GM23338 (cell line): Measurements from ENCODE around the gene SERINC5. TPM values are rescaled to one million over a fixed set of nuclear protein-coding genes. Genes with fewer than 3 reads are reported as not detected.

ENCODE experiments used
- ATAC-seq: fragments of 200-7000 bp; cut with Tn5 transposase; 3 replicates; pipeline ENCODE4 v1.9.1; 2020
- DNase-seq: peaks from one replicate; pipeline ENCODE4 v3.0.0-alpha.2; 2015; ENCODE audit warnings: low spot score
- H2AFZ ChIP-seq: fragments of 200-600 bp; sonication (generic); 2 replicates; pipeline ENCODE4 v1.8.0; 2016; ENCODE audit warnings: antibody characterized with exemption, mild to moderate bottlenecking, moderate library complexity
- H3F3A ChIP-seq: fragments of 200-600 bp; sonication (generic); replicated peaks from 2 replicates; pipeline ENCODE4 v1.8.0; 2017; ENCODE audit warnings: antibody characterized with exemption, mixed run types, low read depth
- H3K27ac ChIP-seq: fragments of 200-600 bp; sonication (generic); 2 replicates; pipeline ENCODE4 v1.6.1; 2016; ENCODE audit warnings: low read depth
- H3K27me3 ChIP-seq: fragments of 200-600 bp; sonication (generic); 2 replicates; pipeline ENCODE4 v1.8.0; 2016; ENCODE audit warnings: mild to moderate bottlenecking, mixed run types, moderate library complexity; ENCODE audit not compliant: insufficient read depth
- H3K36me3 ChIP-seq: fragments of 200-600 bp; sonication (generic); 2 replicates; pipeline ENCODE4 v1.8.0; 2016; ENCODE audit warnings: mild to moderate bottlenecking; ENCODE audit not compliant: insufficient read depth
- H3K4me1 ChIP-seq: fragments of 200-600 bp; sonication (generic); 2 replicates; pipeline ENCODE4 v1.8.0; 2016; ENCODE audit warnings: mild to moderate bottlenecking, moderate library complexity; ENCODE audit not compliant: insufficient read depth
- H3K4me2 ChIP-seq: fragments of 200-600 bp; sonication (generic); 2 replicates; pipeline ENCODE4 v1.7.1; 2017; ENCODE audit warnings: mixed run types
- H3K4me3 ChIP-seq: fragments of 200-600 bp; sonication (generic); 2 replicates; pipeline ENCODE4 v1.6.1; 2016; ENCODE audit warnings: mixed run types
- H3K79me2 ChIP-seq: fragments of 200-600 bp; sonication (generic); replicated peaks from 2 replicates; pipeline ENCODE4 v1.8.0; 2017; ENCODE audit warnings: mild to moderate bottlenecking; ENCODE audit not compliant: insufficient read depth
- H3K9me2 ChIP-seq: fragments of 200-600 bp; sonication (generic); 2 replicates; pipeline ENCODE4 v1.8.0; 2017; ENCODE audit not compliant: insufficient read depth
- H4K20me1 ChIP-seq: fragments of 200-600 bp; sonication (generic); replicated peaks from 2 replicates; pipeline ENCODE4 v1.8.0; 2017; ENCODE audit warnings: mild to moderate bottlenecking; ENCODE audit not compliant: insufficient read depth
- H3K27ac Mint-ChIP-seq: 2 replicates; pipeline ENCODE4 v1.8.0; 2020; ENCODE audit warnings: inconsistent platforms, mild to moderate bottlenecking, moderate library complexity, mixed read lengths
- H3K27me3 Mint-ChIP-seq: 3 replicates; pipeline ENCODE4 v1.8.0; 2022; ENCODE audit warnings: low read depth, mild to moderate bottlenecking, moderate library complexity, mixed read lengths, inconsistent platforms; ENCODE audit not compliant: insufficient read depth, poor library complexity
- H3K36me3 Mint-ChIP-seq: 3 replicates; pipeline ENCODE4 v1.8.0; 2021; ENCODE audit warnings: low read depth, mild to moderate bottlenecking, inconsistent platforms, moderate library complexity, mixed read lengths
- H3K4me1 Mint-ChIP-seq: 3 replicates; pipeline ENCODE4 v1.8.0; 2020; ENCODE audit warnings: mild to moderate bottlenecking, inconsistent platforms, mixed read lengths
- H3K4me3 Mint-ChIP-seq: 3 replicates; pipeline ENCODE4 v1.8.0; 2021; ENCODE audit warnings: moderate library complexity, mild to moderate bottlenecking, inconsistent platforms, mixed read lengths
- H3K9me3 Mint-ChIP-seq: 3 replicates; pipeline ENCODE4 v1.8.0; 2020; ENCODE audit warnings: moderate library complexity, mild to moderate bottlenecking, inconsistent platforms, mixed read lengths
- CREB1 ChIP-seq: fragments of 250-450 bp; sonication (Bioruptor Pico); IDR thresholded peaks from 2 replicates; pipeline ENCODE4 v1.5.0; 2020; ENCODE audit warnings: low read depth, mild to moderate bottlenecking, moderate library complexity
- EZH2 ChIP-seq: fragments of 200-600 bp; sonication (generic); IDR thresholded peaks from one replicate; pipeline ENCODE4 v1.8.0; 2017; ENCODE audit warnings: antibody characterized with exemption, mild to moderate bottlenecking, low read depth; ENCODE audit not compliant: unreplicated experiment
- EZH2phosphoT487 ChIP-seq: fragments of 200-600 bp; sonication (generic); IDR thresholded peaks from one replicate; pipeline ENCODE4 v1.8.1; 2018; ENCODE audit warnings: antibody characterized with exemption; ENCODE audit not compliant: unreplicated experiment
- JUNB ChIP-seq: IDR thresholded peaks from one replicate; pipeline ENCODE4 v1.6.1; 2016; ENCODE audit warnings: antibody characterized with exemption; ENCODE audit not compliant: unreplicated experiment
- NANOG ChIP-seq: IDR thresholded peaks from 2 replicates; pipeline ENCODE4 v1.6.1; 2016; ENCODE audit warnings: antibody characterized with exemption, borderline replicate concordance
- POLR2AphosphoS5 ChIP-seq: IDR thresholded peaks from 2 replicates; pipeline ENCODE4 v1.6.1; 2016; ENCODE audit warnings: antibody characterized with exemption, low read depth
- STAT1 ChIP-seq: IDR thresholded peaks from one replicate; pipeline ENCODE4 v1.6.1; 2016; ENCODE audit warnings: antibody characterized with exemption; ENCODE audit not compliant: unreplicated experiment
- ZNF114 ChIP-seq: fragments of 250-450 bp; sonication (Bioruptor Pico); IDR thresholded peaks from 2 replicates; pipeline ENCODE4 v1.5.0; 2020; ENCODE audit warnings: mild to moderate bottlenecking, moderate library complexity
- ZNF331 ChIP-seq: fragments of 250-450 bp; sonication (Bioruptor Pico); IDR thresholded peaks from 2 replicates; pipeline ENCODE4 v1.5.0; 2020; ENCODE audit warnings: low read depth, mild to moderate bottlenecking, moderate library complexity
- polyA plus RNA-seq: library from polyadenylated mRNA; unstranded; fragments of >200 nt; fragmentation: Nextera tagmentation; extraction: Ambion mirVana; gene quantifications from 2 replicates; pipeline ENCODE4 v1.2.1, GENCODE V29; 2016
- total RNA-seq: library from RNA; depleted of rRNA; stranded (reverse); fragments of >200 nt; shearing (Covaris generic); gene quantifications from 2 replicates; pipeline ENCODE4 v1.2.3, GENCODE V29; 2014
- TF ChIP-seq, protein P1 (sequence below), 2 experiments: fragments of 200-600 bp in 1 of 2; sonication (generic) in 1 of 2; conservative IDR thresholded peaks; 2 replicates each; pipeline versions ENCODE4 v1.5.1 to v1.6.1; 2016 to 2017; ENCODE audit warnings: antibody characterized with exemption in 2 of 2, low read depth in 2 of 2, mild to moderate bottlenecking in 2 of 2, moderate library complexity in 1 of 2
- TF ChIP-seq, protein P2 (sequence below): fragments of 250-450 bp; sonication (Bioruptor Pico); IDR thresholded peaks from 2 replicates; pipeline ENCODE4 v1.5.0; 2020; ENCODE audit warnings: mild to moderate bottlenecking, moderate library complexity
- TF ChIP-seq, protein P3 (sequence below): IDR thresholded peaks from one replicate; pipeline ENCODE4 v1.6.1; 2018; ENCODE audit warnings: antibody characterized with exemption; ENCODE audit not compliant: unreplicated experiment
- TF ChIP-seq, protein P4 (sequence below): IDR thresholded peaks from 2 replicates; pipeline ENCODE4 v1.6.1; 2016; ENCODE audit warnings: antibody characterized with exemption

Gene SERINC5
- total and polyA plus RNA-seq, 2 experiments from 2014 or later: 34.0 to 107 TPM

DNA sequence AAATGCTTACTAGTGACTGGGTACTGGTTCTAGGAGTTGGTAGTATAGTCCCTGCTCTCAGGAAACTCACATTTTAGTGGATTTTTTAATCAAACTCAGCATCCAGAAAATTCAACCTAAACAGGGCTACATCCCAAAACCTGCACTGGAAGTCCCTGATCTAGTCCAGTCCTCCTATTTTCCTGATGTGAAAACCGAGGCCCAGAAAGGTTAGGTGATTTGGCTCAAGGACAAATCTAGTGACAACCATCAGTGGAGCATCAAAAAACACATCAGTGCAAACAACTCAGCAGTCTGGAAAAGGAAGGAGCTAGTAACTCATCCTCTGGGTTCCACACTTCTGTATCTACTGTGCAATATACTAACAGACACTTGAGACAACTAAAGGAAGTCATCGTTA is 38.2 kb downstream of the SERINC5 start:
- TF ChIP-seq ZNF331: no peak
- no peak for TF ChIP-seq POLR2AphosphoS5
- no peak for TF ChIP-seq EZH2
- no peak for TF ChIP-seq CREB1 (CRISPR knock-in tag)
- TF ChIP-seq EZH2phosphoT487: no peak
- TF ChIP-seq, protein P1, sequence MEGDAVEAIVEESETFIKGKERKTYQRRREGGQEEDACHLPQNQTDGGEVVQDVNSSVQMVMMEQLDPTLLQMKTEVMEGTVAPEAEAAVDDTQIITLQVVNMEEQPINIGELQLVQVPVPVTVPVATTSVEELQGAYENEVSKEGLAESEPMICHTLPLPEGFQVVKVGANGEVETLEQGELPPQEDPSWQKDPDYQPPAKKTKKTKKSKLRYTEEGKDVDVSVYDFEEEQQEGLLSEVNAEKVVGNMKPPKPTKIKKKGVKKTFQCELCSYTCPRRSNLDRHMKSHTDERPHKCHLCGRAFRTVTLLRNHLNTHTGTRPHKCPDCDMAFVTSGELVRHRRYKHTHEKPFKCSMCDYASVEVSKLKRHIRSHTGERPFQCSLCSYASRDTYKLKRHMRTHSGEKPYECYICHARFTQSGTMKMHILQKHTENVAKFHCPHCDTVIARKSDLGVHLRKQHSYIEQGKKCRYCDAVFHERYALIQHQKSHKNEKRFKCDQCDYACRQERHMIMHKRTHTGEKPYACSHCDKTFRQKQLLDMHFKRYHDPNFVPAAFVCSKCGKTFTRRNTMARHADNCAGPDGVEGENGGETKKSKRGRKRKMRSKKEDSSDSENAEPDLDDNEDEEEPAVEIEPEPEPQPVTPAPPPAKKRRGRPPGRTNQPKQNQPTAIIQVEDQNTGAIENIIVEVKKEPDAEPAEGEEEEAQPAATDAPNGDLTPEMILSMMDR (conservative IDR thresholded peaks at IDR 0.05; ENCODE audit: low read depth in 2 of 2): no peak
- TF ChIP-seq, protein P2, sequence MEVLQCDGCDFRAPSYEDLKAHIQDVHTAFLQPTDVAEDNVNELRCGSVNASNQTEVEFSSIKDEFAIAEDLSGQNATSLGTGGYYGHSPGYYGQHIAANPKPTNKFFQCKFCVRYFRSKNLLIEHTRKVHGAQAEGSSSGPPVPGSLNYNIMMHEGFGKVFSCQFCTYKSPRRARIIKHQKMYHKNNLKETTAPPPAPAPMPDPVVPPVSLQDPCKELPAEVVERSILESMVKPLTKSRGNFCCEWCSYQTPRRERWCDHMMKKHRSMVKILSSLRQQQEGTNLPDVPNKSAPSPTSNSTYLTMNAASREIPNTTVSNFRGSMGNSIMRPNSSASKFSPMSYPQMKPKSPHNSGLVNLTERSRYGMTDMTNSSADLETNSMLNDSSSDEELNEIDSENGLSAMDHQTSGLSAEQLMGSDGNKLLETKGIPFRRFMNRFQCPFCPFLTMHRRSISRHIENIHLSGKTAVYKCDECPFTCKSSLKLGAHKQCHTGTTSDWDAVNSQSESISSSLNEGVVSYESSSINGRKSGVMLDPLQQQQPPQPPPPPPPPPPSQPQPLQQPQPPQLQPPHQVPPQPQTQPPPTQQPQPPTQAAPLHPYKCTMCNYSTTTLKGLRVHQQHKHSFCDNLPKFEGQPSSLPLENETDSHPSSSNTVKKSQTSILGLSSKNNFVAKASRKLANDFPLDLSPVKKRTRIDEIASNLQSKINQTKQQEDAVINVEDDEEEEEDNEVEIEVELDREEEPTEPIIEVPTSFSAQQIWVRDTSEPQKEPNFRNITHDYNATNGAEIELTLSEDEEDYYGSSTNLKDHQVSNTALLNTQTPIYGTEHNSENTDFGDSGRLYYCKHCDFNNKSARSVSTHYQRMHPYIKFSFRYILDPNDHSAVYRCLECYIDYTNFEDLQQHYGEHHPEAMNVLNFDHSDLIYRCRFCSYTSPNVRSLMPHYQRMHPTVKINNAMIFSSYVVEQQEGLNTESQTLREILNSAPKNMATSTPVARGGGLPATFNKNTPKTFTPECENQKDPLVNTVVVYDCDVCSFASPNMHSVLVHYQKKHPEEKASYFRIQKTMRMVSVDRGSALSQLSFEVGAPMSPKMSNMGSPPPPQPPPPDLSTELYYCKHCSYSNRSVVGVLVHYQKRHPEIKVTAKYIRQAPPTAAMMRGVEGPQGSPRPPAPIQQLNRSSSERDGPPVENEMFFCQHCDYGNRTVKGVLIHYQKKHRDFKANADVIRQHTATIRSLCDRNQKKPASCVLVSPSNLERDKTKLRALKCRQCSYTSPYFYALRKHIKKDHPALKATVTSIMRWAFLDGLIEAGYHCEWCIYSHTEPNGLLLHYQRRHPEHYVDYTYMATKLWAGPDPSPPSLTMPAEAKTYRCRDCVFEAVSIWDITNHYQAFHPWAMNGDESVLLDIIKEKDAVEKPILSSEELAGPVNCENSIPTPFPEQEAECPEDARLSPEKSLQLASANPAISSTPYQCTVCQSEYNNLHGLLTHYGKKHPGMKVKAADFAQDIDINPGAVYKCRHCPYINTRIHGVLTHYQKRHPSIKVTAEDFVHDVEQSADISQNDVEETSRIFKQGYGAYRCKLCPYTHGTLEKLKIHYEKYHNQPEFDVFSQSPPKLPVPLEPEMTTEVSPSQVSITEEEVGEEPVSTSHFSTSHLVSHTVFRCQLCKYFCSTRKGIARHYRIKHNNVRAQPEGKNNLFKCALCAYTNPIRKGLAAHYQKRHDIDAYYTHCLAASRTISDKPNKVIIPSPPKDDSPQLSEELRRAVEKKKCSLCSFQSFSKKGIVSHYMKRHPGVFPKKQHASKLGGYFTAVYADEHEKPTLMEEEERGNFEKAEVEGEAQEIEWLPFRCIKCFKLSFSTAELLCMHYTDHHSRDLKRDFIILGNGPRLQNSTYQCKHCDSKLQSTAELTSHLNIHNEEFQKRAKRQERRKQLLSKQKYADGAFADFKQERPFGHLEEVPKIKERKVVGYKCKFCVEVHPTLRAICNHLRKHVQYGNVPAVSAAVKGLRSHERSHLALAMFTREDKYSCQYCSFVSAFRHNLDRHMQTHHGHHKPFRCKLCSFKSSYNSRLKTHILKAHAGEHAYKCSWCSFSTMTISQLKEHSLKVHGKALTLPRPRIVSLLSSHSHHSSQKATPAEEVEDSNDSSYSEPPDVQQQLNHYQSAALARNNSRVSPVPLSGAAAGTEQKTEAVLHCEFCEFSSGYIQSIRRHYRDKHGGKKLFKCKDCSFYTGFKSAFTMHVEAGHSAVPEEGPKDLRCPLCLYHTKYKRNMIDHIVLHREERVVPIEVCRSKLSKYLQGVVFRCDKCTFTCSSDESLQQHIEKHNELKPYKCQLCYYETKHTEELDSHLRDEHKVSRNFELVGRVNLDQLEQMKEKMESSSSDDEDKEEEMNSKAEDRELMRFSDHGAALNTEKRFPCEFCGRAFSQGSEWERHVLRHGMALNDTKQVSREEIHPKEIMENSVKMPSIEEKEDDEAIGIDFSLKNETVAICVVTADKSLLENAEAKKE (CRISPR knock-in tag): no peak
- TF ChIP-seq STAT1: no peak
- TF ChIP-seq JUNB: no peak
- TF ChIP-seq, protein P3, sequence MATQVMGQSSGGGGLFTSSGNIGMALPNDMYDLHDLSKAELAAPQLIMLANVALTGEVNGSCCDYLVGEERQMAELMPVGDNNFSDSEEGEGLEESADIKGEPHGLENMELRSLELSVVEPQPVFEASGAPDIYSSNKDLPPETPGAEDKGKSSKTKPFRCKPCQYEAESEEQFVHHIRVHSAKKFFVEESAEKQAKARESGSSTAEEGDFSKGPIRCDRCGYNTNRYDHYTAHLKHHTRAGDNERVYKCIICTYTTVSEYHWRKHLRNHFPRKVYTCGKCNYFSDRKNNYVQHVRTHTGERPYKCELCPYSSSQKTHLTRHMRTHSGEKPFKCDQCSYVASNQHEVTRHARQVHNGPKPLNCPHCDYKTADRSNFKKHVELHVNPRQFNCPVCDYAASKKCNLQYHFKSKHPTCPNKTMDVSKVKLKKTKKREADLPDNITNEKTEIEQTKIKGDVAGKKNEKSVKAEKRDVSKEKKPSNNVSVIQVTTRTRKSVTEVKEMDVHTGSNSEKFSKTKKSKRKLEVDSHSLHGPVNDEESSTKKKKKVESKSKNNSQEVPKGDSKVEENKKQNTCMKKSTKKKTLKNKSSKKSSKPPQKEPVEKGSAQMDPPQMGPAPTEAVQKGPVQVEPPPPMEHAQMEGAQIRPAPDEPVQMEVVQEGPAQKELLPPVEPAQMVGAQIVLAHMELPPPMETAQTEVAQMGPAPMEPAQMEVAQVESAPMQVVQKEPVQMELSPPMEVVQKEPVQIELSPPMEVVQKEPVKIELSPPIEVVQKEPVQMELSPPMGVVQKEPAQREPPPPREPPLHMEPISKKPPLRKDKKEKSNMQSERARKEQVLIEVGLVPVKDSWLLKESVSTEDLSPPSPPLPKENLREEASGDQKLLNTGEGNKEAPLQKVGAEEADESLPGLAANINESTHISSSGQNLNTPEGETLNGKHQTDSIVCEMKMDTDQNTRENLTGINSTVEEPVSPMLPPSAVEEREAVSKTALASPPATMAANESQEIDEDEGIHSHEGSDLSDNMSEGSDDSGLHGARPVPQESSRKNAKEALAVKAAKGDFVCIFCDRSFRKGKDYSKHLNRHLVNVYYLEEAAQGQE: no peak
- TF ChIP-seq, protein P4, sequence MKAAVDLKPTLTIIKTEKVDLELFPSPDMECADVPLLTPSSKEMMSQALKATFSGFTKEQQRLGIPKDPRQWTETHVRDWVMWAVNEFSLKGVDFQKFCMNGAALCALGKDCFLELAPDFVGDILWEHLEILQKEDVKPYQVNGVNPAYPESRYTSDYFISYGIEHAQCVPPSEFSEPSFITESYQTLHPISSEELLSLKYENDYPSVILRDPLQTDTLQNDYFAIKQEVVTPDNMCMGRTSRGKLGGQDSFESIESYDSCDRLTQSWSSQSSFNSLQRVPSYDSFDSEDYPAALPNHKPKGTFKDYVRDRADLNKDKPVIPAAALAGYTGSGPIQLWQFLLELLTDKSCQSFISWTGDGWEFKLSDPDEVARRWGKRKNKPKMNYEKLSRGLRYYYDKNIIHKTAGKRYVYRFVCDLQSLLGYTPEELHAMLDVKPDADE: no peak
- no peak for TF ChIP-seq ZNF114 (CRISPR knock-in tag)
- TF ChIP-seq NANOG: no peak
- Histone ChIP-seq H3F3A (peaks cover 2% of the 10 kb centered on the region; the same call in 1 of the 2 replicates), H3K27ac (peak overlapping the region; percentile 87; the same call in 1 of the 2 replicates), H3K4me2 (peak overlapping the region; percentile 3; the same call in 1 of the 2 replicates), H3K79me2 (peaks cover 100% of the 10 kb centered on the region), H3K4me1 (peaks cover 70% of the 10 kb centered on the region), H4K20me1 (peaks cover 59% of the 10 kb centered on the region), H3K27me3 (no peaks in the 10 kb centered on the region), H3K4me3 (no peak overlapping the region), H3K36me3 (no peaks in the 10 kb centered on the region), H2AFZ (no peak overlapping the region), H3K9me2 (no peaks in the 10 kb centered on the region)
- Mint-ChIP-seq H3K27ac (no peak overlapping the region), H3K27me3 (peaks cover 4% of the 10 kb centered on the region), H3K36me3 (no peaks in the 10 kb centered on the region; the same call in 2 of the 3 replicates), H3K4me1 (peaks cover 49% of the 10 kb centered on the region), H3K4me3 (no peak overlapping the region), H3K9me3 (no peaks in the 10 kb centered on the region)
- ATAC-seq (no peak), DNase-seq (no peak)
